Activated CD4-positive, alpha-beta memory T cell treated with anti-CD3 and anti-CD28 coated beads, Interleukin-2, amount 10 ng/mL, durations not matched to agents 7 days and 5 days (primary cell): ENCODE measurements around the gene SEC23A. TPM values are rescaled to one million over a fixed set of nuclear protein-coding genes. Genes with fewer than 3 reads are reported as not detected.

Experiments
- CTCF ChIA-PET: fragments of 350-600 bp; sonication (Branson Sonifier 250); formaldehyde crosslinking; loops from one replicate; lab custom pipeline; 2021; ENCODE audit warnings: antibody characterized with exemption, inconsistent platforms; lab: Charles Lee
- POLR2A ChIA-PET: fragments of 350-600 bp; sonication (Branson Sonifier 250); formaldehyde crosslinking; loops from one replicate; lab custom pipeline; 2021; ENCODE audit warnings: antibody characterized with exemption; lab: Charles Lee
- DNase-seq: peaks from one replicate; pipeline ENCODE4 v3.0.0-alpha.2; 2020
- H3K27ac Mint-ChIP-seq: one replicate; pipeline ENCODE4 v1.8.0; 2021; ENCODE audit warnings: mild to moderate bottlenecking, mixed read lengths
- H3K27me3 Mint-ChIP-seq: one replicate; pipeline ENCODE4 v1.8.0; 2021; ENCODE audit warnings: mixed read lengths
- H3K36me3 Mint-ChIP-seq: one replicate; pipeline ENCODE4 v1.8.0; 2021; ENCODE audit warnings: low read depth, mixed read lengths
- H3K4me1 Mint-ChIP-seq: one replicate; pipeline ENCODE4 v1.8.0; 2021; ENCODE audit warnings: mixed read lengths
- H3K4me3 Mint-ChIP-seq: one replicate; pipeline ENCODE4 v1.8.0; 2021; ENCODE audit warnings: mild to moderate bottlenecking, mixed read lengths
- H3K9me3 Mint-ChIP-seq: one replicate; pipeline ENCODE4 v1.8.0; 2021; ENCODE audit warnings: mixed read lengths
- total RNA-seq, 2 experiments: library from RNA; stranded (reverse); gene quantifications; one replicate each; pipeline ENCODE4 v1.2.3, GENCODE V29; 2021

The SEC23A gene
- total RNA-seq, 2 experiments from 2014 or later, result 59.7 to 69.0 TPM

DNA sequence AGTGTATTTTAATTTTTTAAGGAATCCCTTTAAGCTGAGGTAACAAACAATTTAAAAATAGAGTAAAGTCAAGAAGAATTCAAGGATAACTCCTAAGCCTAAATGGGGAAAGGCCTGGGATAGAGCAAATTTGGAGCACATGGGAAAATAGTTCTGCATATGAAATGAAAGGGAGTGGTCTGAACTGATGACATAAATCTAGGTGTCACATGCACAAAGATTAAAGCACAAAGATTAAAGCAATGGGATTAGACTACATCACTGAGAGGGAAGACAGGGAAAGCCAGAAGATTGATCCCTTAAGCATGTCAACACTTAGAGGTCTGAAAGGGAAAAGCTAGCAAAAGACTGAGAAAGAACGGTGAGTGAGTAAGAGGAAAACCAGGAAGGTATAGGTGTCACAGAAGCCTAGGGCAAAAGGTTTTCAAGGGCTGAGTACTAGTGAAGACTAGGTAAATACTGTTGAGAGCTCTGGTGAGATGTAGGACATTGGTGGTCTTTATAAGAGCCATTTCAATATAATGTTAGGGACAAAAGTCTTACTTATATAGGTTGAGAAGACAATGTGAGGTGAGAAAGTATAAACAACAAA, 59.6 kb downstream of the SEC23A start:
- peaks cover 10% of the 10 kb centered on the region for H3K4me1 Mint-ChIP-seq
- DNase-seq, result no peak
- no peak overlapping the region for H3K27ac Mint-ChIP-seq
- no peak overlapping the region for H3K4me3 Mint-ChIP-seq
- no peaks in the 10 kb centered on the region for H3K9me3 Mint-ChIP-seq
- no peaks in the 10 kb centered on the region for H3K27me3 Mint-ChIP-seq
- ChIA-PET POLR2A (no interaction called here), CTCF (no interaction called here)
- H3K36me3 Mint-ChIP-seq, result peaks cover 67% of the 10 kb centered on the region

DNA sequence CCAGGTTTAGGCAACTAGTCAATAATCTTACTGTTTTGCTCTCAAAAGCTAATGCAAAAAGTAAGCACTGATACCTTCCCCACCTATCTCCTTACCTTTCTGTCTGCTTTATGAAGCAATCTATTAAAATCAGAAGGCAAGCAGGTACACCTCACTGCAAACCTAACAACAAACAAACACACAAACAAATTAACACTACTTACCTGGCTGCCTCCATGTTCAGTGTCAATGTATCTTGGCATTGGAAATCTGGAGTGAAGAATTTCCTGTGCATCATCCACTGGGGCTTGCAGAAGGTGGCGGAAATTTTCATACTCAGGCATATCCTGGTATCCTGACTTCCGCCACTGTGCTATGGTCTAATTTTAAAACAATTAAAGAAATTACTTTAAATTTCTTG, 62.5 kb downstream of the SEC23A start:
- Mint-ChIP-seq H3K27ac (no peak overlapping the region), H3K4me1 (peaks cover 11% of the 10 kb centered on the region), H3K27me3 (no peaks in the 10 kb centered on the region), H3K9me3 (no peaks in the 10 kb centered on the region), H3K4me3 (no peak overlapping the region), H3K36me3 (peaks cover 43% of the 10 kb centered on the region)
- POLR2A ChIA-PET, result no interaction called here
- CTCF ChIA-PET, result interaction anchor here (1.1 kb wide), 1 partner anchor 25 kb away, joined by 4 read pairs; no protein-coding TSS in a partner anchor
- DNase-seq, result no peak

DNA sequence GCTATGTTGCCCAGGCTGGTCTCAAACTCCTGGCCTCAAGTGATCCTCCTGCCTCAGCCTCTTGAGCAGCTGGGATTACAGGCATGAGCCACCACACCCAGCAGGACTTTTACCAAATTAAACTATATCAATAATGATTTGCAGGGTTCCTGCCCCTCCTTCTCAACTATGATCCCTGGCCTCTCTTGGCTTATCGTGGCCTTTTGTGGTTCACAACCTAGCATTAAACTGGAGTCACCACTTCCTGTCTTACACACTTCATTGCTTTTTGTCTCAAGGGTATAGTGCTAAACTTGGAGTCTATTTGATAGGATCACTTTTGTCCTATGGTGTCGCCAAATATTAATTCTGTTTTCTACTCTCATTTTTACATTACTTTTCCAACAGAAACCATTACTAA, 64.5 kb downstream of the SEC23A start:
- POLR2A ChIA-PET, result no interaction called here
- peak overlapping the region; percentile 49 for H3K27ac Mint-ChIP-seq

DNA sequence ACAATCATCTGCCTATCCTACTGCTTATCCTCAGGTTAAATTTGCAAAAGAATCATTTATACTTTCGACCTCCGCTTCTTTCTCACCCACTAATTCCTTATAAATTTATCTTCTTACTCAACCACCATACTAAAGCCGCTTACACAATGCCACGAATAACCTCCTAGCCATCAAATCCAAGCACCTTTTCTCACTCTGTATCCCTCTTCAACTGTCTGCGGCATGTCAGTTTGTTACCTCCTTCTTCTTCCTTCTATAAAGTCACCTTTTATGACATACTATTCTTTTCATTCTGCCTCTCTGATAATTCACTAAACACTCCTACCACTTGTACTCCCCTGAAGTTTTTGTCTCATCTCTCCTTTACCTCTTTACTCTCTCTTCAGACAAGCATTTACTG, 66.3 kb downstream of the SEC23A start:
- Mint-ChIP-seq H3K4me1 (peaks cover 11% of the 10 kb centered on the region), H3K27ac (no peak overlapping the region), H3K4me3 (no peak overlapping the region), H3K27me3 (no peaks in the 10 kb centered on the region), H3K36me3 (peaks cover 24% of the 10 kb centered on the region), H3K9me3 (no peaks in the 10 kb centered on the region)
- ChIA-PET POLR2A (no interaction called here), CTCF (no interaction called here)
- DNase-seq, result no peak

More for the DNA sequence above, 64.5 kb downstream of the SEC23A start:
- Mint-ChIP-seq H3K9me3 (no peaks in the 10 kb centered on the region), H3K4me3 (no peak overlapping the region), H3K36me3 (peaks cover 34% of the 10 kb centered on the region), H3K4me1 (peaks cover 11% of the 10 kb centered on the region), H3K27me3 (no peaks in the 10 kb centered on the region)
- no peak for DNase-seq
- CTCF ChIA-PET, result interaction anchor here (0.6 to 1.6 kb wide), 2 partner anchors 10 to 23 kb away, joined by 3 read pairs; no protein-coding TSS in a partner anchor

DNA sequence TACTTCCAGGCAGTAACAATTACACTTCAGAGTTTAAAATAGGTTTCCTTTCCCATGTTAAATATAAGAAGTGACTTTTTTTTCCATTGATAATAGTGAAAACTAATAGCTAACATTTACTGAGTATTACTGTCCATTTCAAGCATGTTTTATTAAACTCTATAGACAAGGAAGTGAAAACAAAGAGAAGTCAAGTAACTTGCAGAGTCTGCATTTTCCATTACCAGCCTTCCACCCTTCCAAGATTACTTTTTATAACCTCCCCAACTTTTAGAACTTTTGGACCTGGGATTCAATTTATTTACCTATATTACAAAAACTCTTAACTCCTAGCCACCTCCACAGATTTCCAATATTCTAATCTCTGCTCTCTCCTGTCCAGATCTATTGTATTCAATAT, 67.7 kb downstream of the SEC23A start:
- H3K4me3 Mint-ChIP-seq, result no peak overlapping the region
- no peaks in the 10 kb centered on the region for H3K27me3 Mint-ChIP-seq
- H3K27ac Mint-ChIP-seq, result no peak overlapping the region
- H3K36me3 Mint-ChIP-seq, result peaks cover 30% of the 10 kb centered on the region
- peaks cover 18% of the 10 kb centered on the region for H3K4me1 Mint-ChIP-seq
- ChIA-PET CTCF (no interaction called here), POLR2A (no interaction called here)
- no peak for DNase-seq
- H3K9me3 Mint-ChIP-seq, result no peaks in the 10 kb centered on the region

DNA sequence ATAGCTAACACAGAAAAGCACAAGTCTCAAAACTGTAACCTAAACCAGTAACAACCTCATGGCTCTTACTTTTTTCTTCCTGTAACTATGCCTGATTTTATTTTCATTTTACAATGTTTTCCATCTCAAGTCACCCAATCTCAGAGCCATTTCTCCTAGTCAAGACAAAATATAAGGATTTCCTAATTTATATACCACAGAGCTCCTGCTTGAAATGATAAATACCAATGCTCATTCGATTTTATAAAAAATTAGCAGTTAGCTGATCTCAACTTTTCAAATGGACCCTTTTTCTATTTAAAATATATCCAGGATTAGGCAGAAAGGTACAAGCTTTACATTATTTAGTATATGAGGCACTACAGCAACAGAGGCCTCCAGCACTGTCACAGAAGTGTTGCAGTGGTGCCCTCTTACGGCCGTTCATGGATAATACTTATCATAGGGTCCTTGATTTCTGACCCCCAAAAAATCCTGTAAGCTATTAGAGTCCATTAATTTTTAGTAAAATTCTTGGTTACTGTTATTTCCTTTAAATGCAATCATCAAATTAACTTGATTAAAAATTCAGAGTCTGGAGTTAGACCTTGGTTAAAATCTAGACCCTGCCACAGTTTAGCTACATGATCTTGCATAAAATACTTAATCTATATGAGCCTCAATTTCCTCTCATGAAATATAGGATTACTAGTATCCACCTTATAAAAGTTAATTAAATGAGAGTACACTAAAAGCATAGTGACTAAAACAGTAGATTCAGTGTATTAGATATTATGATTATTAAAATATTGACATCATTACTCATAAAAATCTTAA, 68.3 kb downstream of the SEC23A start:
- no peak for DNase-seq
- H3K4me3 Mint-ChIP-seq, result no peak overlapping the region
- no peak overlapping the region for H3K27ac Mint-ChIP-seq
- CTCF ChIA-PET, result interaction anchor here (0.9 to 1.4 kb wide), 3 partner anchors 11 to 19 kb away, joined by 4 to 5 read pairs (median 4); no protein-coding TSS in a partner anchor
- POLR2A ChIA-PET, result interaction anchor here (0.9 kb wide), 1 partner anchor 67 kb away, joined by 3 read pairs; no protein-coding TSS in a partner anchor
- no peaks in the 10 kb centered on the region for H3K27me3 Mint-ChIP-seq
- peaks cover 19% of the 10 kb centered on the region for H3K4me1 Mint-ChIP-seq
- H3K36me3 Mint-ChIP-seq, result peaks cover 34% of the 10 kb centered on the region
- H3K9me3 Mint-ChIP-seq, result no peaks in the 10 kb centered on the region

DNA sequence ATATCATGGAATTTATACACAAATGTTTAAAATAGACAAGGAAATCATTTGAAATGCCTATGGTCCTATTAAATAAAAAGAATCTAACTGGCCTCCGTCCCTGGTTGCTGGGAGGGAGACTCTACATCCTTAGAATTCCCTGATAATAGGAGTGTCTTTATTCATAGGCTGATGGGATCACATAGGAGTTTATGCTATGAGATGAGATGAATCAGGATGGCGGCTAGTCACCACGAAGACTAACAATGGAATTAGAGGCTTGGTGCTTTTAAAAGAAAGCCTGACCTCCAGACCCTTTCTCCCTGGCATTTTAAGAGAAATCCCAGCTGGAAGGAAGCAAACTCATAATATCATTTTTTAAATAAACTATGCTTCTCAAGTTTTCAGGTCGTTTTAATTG, 69.7 kb downstream of the SEC23A start:
- Mint-ChIP-seq H3K4me1 (peaks cover 8% of the 10 kb centered on the region), H3K4me3 (no peak overlapping the region), H3K36me3 (peaks cover 32% of the 10 kb centered on the region), H3K9me3 (no peaks in the 10 kb centered on the region), H3K27me3 (no peaks in the 10 kb centered on the region), H3K27ac (no peak overlapping the region)
- no peak for DNase-seq
- POLR2A ChIA-PET, result no interaction called here
- CTCF ChIA-PET, result no interaction called here

DNA sequence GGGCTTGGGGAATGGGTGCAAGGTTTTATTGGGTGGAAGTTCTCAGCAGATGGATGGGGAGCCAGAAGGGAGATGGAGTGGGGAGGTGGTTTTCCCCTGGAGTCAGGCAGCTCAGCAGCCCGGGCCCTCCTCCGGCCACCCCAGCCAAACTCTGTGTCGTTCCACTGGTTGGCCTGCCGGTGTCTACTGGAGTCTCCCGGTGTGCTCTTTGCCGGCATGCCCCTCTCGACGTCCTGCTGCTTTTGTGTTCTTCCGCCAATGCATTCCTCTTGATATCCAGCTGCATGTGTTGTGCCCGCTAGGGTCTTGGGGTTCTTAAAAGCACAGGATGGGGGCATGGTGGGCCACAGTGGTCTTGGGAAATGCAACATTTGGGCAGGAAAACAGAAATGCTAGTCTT, 72.8 kb downstream of the SEC23A start:
- POLR2A ChIA-PET, result no interaction called here
- DNase-seq, result no peak
- no peak overlapping the region for H3K27ac Mint-ChIP-seq
- CTCF ChIA-PET, result no interaction called here
- peaks cover 13% of the 10 kb centered on the region for H3K4me1 Mint-ChIP-seq
- no peak overlapping the region for H3K4me3 Mint-ChIP-seq
- H3K9me3 Mint-ChIP-seq, result no peaks in the 10 kb centered on the region
- no peaks in the 10 kb centered on the region for H3K27me3 Mint-ChIP-seq
- peaks cover 29% of the 10 kb centered on the region for H3K36me3 Mint-ChIP-seq

DNA sequence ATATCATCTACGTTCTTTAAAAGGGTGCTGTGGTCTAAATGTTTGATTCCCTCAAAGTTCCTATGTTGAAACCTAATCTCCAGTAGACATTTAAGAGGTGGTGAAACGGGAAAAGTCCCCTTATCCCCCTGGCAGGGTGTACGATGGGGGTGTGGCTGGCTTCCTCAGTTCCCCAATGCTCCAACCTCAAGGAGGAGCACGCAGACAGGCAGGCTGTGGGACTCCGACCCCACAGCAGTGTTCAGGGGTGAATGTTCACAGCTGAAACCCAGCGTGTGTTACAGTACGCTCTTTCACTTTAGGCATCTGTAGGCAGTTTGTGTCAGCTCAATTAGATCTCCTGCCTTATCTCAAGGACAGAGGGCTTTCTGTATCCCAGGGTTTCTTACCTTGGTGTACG, 73.2 kb downstream of the SEC23A start:
- peaks cover 29% of the 10 kb centered on the region for H3K36me3 Mint-ChIP-seq
- DNase-seq, result no peak
- H3K27ac Mint-ChIP-seq, result no peak overlapping the region
- ChIA-PET CTCF (no interaction called here), POLR2A (no interaction called here)
- peaks cover 13% of the 10 kb centered on the region for H3K4me1 Mint-ChIP-seq
- H3K9me3 Mint-ChIP-seq, result no peaks in the 10 kb centered on the region
- H3K27me3 Mint-ChIP-seq, result no peaks in the 10 kb centered on the region
- H3K4me3 Mint-ChIP-seq, result no peak overlapping the region

DNA sequence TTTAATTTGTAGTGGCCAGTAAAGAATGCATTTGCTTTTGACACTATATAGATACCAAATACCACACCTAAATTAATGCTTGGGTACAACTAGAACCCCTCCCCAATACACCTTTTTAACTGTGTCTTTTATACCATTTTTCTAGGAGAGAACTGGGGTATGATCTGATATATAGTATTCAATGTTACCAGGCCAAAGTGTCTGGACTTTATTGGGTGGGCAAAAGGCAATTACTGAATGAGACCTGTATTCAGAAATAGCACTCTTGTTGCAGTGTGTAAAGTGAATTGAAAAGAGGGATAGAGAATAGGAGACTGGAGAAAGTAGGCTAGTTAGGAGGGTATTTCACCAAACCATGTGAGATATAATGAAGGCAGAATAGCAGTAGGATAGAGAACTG, 74.4 kb downstream of the SEC23A start:
- Mint-ChIP-seq H3K27me3 (no peaks in the 10 kb centered on the region), H3K27ac (no peak overlapping the region), H3K9me3 (no peaks in the 10 kb centered on the region), H3K4me3 (no peak overlapping the region), H3K36me3 (peaks cover 29% of the 10 kb centered on the region), H3K4me1 (peaks cover 13% of the 10 kb centered on the region)
- CTCF ChIA-PET, result no interaction called here
- DNase-seq, result no peak
- POLR2A ChIA-PET, result no interaction called here

DNA sequence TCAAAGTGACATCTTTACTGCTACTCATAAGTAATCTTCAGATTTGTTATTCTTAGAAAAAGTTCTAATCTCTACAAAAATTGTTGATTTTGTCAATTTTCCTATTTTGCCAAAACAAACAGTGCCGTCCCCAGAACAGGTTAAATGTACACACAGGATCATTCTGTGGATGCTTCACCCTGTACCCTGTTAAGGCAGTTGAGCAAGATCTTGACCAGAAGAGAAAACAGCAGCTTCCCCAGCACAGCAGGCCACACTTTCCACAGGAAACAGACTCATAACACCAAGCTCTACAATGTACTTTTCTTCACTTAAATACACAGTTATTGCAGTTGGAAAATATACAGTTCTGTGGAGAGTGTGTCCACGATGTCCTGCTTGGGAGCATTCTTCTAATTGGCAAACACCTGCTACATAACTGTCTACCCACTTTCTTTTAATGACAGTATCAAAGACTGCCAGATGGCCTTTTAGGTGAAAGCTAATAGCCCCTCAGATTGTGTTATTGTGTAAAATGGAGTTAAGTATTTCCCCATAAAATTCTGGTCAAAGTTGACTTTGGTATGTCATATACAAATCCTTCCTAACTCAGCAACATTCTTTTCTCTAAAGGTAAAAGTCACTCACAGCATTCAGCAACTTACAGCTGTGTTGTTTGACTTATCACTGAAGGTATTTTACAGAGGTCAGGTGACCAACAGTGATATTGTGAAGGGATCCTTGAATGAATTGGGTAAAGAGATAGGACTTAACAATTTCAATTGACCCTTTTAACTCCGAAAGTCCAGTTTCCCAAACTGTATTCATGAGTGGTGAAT, 77.0 kb downstream of the SEC23A start:
- DNase-seq, result no peak
- ChIA-PET POLR2A (no interaction called here), CTCF (interaction anchor here (1.4 kb wide), 1 partner anchor 10 kb away, joined by 7 read pairs; no protein-coding TSS in a partner anchor)
- H3K27me3 Mint-ChIP-seq, result no peaks in the 10 kb centered on the region
- no peak overlapping the region for H3K4me3 Mint-ChIP-seq
- H3K36me3 Mint-ChIP-seq, result peaks cover 27% of the 10 kb centered on the region
- peaks cover 13% of the 10 kb centered on the region for H3K4me1 Mint-ChIP-seq
- no peak overlapping the region for H3K27ac Mint-ChIP-seq
- no peaks in the 10 kb centered on the region for H3K9me3 Mint-ChIP-seq

DNA sequence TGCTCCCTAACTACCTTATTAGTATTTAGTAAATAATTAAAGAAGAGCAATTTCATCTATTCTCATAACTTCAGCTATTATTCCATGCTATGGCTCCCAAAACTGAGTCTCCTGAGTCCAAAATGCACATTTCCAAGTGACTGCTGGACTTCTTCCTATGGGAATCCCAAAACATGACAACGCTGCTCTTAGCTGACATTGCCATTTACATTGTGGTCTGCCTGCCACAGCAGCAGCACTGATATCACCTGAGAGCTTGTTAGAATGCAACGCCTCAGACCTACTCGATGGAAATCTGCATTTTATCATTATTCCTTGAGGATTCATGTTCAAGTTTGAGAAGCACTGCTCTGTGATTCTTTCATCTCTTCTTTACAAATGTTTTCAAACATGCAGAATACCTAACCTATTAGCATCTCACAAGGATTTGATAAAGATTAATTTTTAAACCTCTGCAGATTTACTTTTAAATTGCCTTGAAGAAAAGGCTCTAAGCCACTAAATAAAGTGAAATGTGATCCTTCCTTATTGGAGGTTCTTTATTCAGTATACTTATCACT, 77.7 kb downstream of the SEC23A start:
- Mint-ChIP-seq H3K27ac (no peak overlapping the region), H3K27me3 (no peaks in the 10 kb centered on the region), H3K9me3 (no peaks in the 10 kb centered on the region), H3K4me1 (peaks cover 6% of the 10 kb centered on the region), H3K4me3 (no peak overlapping the region), H3K36me3 (peaks cover 20% of the 10 kb centered on the region)
- DNase-seq, result no peak
- ChIA-PET POLR2A (no interaction called here), CTCF (interaction anchor here (1.4 kb wide), 1 partner anchor 10 kb away, joined by 7 read pairs; no protein-coding TSS in a partner anchor)
